ENCODE measurements around the gene EXOSC6.
"Not testable (repeated sequence)": the region's sequence is repeated elsewhere in the genome, so short reads cannot be mapped to it uniquely, and the experiment has no call there.

EXOSC6 gene

DNA sequence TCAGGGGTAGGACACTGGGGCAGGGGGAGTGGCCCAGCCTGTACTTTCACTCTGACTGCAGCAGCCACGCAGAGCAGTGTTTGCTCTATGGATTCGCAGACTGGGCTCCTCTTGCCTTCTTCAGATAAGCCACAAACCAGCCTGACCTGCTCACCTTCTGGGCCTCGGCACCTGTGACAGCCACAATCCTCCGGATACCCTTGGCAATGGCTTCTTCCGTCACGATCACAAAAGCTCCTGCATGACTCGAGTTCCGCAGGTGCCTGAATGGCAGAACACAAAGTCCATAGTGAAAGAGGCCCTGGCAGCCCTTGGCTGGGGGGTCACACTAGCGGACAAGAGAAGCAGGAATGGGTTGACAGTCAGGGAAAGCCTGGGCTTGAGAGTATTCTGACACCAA lies 3.8 kb upstream of the EXOSC6 start:
- DNase-seq (ENCODE audit: extremely low read depth in 1 of 2, low read depth in 1 of 2), result no peak

DNA sequence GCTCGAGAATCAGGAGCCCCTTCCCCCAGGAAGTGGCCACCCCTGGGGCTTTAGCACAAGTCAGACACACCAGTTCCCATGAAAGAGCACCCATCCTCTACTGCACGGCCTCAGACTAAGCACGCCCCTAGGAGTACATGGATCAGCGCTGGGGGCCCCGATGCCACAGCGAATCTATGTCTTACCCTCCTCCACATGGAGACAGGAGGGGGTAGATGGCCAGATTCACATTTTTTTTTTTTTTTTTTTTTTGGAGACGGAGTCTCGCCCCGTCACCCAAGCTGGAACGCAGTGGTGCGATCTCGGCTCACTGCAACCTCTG lies 3.2 kb upstream of the EXOSC6 start:
- DNase-seq (ENCODE audit: extremely low read depth in 1 of 2, low read depth in 1 of 2), result no peak

DNA sequence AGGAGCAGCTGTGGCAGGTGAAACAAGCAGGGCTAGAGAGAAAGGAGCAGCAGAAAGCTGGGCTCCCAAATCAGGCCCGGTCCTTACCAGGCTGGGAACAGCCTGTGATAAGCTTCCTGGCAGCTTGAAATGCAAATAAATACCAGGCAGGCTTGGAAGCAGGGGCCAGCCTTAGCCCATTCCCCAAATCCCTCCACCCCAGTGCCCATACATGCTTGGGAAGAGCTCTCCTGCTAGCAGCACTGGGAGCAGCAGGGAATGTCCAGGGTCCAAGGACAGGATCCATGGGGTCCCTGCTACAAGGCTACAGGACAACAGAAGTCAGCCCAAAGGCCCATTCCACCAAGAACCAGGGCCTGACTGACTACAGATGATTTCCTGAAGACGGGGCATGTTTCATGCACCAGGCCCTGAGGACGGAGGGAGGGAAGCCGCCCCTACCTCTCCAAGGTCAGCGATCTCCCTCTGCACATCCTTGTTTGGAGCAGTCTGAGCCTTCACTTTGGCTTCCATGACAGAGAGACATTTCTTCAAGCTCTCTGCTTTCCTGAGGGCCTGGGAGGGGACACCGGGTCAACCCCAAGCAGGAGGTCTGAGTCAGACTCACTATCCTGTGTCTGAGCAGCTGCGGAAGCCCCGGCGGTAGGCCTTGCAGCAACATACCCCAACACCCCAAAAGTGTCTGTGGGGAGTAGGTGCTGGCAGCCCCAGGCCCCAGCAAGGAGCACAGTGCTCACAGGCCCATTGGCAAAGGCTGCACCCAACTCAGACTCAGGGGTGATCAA lies 2.6 kb upstream of the EXOSC6 start:
- no peak for DNase-seq (ENCODE audit: extremely low read depth in 1 of 2, low read depth in 1 of 2)

DNA sequence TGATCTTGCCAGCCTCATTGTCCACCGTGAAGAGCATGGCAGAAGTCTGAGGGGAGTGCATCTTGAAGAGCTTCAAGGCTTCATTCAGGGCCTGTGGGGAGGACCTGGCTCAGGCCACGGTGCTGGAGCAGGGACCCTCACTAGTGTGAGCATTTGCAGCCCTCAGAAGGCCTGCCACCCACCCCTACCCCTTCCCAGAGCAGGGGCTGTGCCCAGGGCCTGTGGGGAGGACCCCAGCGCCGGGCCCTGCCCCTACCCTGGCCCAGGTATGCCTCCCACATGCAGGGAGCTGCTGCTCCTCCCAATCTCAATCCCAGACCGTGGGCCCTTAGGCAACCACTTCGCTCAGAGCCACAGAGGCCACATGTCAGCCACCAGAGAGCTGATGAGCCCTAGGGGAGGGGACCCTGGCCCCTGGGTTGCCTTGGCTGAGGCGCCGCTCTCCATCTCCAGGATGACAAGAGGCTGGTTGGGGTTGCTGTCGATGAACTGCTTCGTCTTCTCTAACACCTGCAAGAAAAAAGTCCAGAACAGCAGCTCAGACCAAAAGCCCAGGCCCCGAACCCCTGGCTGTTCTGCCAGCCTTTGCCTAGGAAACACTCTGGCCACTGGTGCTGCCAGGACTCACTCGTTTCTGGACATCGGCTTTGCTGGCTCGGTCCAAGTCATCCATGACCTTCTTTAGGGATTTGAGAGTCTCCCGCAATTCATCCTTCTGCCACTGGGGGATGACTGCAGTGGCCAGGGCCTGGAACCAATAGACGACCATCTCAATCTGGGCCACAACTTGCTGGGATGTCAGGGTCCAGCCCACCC lies 1.8 kb upstream of the EXOSC6 start:
- no peak for DNase-seq (ENCODE audit: extremely low read depth in 1 of 2, low read depth in 1 of 2)

DNA sequence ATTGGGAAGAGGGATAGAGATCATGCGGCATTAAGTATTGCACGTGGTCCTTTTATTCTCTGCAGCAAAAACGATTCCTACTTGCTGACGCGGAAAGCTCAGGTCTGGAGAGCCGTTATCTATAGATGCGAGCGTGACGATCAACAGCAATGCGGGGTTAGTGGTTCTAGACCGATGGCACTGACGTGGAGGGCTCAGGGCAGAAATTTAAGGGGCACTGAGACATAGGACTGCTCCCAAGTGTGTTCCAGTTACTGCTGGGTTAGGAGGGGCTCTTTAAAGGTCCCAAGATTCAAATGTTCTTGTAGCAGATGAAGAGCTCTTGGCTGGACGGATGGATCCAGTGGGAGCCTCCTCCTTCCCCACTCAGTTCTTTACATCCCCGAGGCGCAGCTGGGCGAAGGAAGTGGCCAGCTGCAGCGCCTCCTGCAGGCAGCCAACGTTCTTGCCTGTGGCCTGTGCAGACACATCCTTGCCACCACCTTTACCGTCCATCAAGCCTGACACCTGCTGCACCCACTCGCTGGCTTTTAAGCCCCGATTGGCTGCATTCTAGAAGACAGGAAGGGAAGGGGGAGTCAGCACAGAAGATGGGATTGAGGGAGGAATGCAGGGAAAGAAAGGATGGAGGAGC lies 732 bp upstream of the EXOSC6 start:
- no peak for DNase-seq (ENCODE audit: extremely low read depth in 1 of 2, low read depth in 1 of 2)

DNA sequence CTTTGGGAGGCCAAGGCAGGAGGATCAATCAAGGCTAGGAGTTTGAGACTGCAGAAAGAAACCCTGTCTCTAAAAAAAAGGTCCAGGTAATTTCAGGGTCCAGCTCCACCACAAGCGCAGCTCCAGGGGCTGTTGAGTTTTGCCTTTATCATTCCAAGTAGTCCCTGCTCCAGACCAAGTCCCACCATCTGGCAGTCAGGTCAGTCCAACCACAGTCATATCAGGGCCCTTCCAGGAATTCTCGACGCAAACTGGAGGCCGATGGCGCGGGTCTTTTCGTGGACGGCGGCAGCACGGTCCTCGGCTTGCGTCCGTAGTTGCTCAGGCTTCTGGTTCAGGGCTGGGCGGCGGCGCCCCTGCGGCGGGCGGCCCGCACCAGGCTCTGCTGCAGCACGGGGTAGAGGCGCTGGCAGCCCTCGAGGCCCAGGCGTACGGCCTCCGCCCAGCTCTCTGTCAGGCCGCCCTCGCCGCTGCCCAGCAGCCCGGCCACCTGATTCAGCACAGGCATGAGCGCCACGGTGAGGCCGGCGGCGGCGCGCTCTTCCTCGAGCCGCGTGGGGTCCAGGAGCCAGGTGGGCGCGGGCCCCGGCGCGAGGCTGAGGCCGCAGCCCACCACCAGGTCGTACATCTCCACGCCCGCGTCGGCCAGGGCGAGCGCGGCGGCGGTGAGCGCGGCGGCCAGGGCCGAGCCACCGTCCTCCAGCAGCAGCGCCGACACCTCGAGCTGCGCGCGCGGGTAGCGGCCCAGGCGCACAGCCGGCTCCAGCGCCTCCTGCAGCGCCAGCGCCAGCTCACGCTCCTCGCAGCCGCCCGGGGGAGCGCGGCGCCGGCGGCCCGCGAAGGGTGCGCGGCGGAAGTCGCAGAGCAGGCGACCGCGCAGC lies 752 bp downstream of the EXOSC6 start:
- no peak for DNase-seq (ENCODE audit: extremely low read depth in 1 of 2, low read depth in 1 of 2)

DNA sequence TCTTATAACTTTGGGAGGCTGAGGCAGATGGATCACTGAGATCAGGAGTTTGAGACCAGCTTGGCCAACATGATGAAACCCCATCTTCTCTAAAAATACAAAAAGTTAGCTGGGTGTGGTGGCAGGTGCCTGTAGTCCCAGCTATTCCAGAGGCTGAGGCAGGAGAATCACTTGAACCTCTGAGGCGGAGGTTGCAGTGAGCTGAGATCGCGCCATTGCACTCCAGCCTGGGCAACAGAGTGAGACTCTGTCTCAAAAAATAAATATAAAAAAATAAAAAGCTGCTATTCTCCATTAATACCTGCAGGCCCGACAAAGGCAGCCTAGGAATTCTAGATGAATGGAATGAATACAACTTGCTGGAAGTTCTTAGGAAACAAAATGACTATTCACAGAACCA lies 2.0 kb downstream of the EXOSC6 start:
- DNase-seq (ENCODE audit: extremely low read depth in 1 of 2, low read depth in 1 of 2), result not testable (repeated sequence)

- not testable (repeated sequence) for DNase-seq (ENCODE audit: extremely low read depth in 1 of 2, low read depth in 1 of 2)
Observed at GRCh38 chr16:70238773-70239172, 13.0 kb downstream of the EXOSC6 start.

GRCh38 chr16:70231831-70232230 lies 19.9 kb downstream of the EXOSC6 start:
- not testable (repeated sequence) for DNase-seq (ENCODE audit: extremely low read depth in 1 of 2, low read depth in 1 of 2)

DNA sequence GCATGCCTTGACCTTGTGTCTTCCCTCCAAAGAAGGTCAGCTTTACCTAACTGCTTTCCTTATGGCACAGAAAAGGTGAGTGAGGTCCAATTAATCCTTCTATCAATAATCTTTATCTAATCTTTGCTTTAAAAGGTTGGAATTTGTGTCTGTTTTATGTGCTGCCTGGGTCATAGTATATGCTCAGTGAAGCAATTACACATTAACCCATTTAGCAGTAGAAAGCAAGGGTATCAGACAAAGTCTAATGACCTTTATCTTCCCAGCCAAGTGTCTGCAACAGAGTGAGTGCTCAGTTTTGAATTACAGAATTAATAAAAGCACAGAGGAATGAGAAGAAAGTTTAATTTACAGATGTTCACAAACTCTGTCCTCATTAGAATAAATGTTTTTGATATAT lies 25.7 kb downstream of the EXOSC6 start:
- DNase-seq (ENCODE audit: extremely low read depth in 1 of 2, low read depth in 1 of 2), result not testable (repeated sequence)

- DNase-seq (ENCODE audit: extremely low read depth in 1 of 2, low read depth in 1 of 2), result not testable (repeated sequence)
Observed at GRCh38 chr16:70225430-70225829, 26.3 kb downstream of the EXOSC6 start.

- not testable (repeated sequence) for DNase-seq (ENCODE audit: extremely low read depth in 1 of 2, low read depth in 1 of 2)
Observed at GRCh38 chr16:70224645-70225044, 27.1 kb downstream of the EXOSC6 start.

- DNase-seq (ENCODE audit: extremely low read depth in 1 of 2, low read depth in 1 of 2), result not testable (repeated sequence)
Observed at GRCh38 chr16:70223971-70224513, 27.7 kb downstream of the EXOSC6 start.

DNA sequence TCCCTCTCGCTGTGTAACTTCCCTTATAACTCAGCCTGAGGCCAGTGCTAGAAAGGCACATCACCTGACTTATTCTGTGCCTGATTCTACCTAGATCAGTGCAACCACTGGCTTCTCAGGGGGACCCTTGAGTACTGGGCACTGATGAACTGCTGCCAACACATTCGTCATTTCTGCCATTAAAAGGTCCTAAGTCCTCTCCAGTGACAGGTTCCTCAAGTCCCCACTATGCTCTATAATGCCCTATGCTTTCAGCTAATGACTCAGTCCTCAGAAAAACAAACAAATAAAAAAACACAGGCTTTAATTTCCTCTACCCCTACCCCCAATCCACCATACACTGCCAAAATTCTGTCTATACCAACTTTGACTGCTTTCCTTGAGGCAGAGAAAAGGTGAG lies 28.5 kb downstream of the EXOSC6 start:
- not testable (repeated sequence) for DNase-seq (ENCODE audit: extremely low read depth in 1 of 2, low read depth in 1 of 2)

GRCh38 chr16:70222574-70222973 lies 29.2 kb downstream of the EXOSC6 start:
- not testable (repeated sequence) for DNase-seq (ENCODE audit: extremely low read depth in 1 of 2, low read depth in 1 of 2)

GRCh38 chr16:70218586-70218985 lies 33.2 kb downstream of the EXOSC6 start:
- DNase-seq (ENCODE audit: extremely low read depth in 1 of 2, low read depth in 1 of 2), result not testable (repeated sequence)

GRCh38 chr16:70206382-70206781 lies 45.4 kb downstream of the EXOSC6 start:
- not testable (repeated sequence) for DNase-seq (ENCODE audit: extremely low read depth in 1 of 2, low read depth in 1 of 2)

DNA sequence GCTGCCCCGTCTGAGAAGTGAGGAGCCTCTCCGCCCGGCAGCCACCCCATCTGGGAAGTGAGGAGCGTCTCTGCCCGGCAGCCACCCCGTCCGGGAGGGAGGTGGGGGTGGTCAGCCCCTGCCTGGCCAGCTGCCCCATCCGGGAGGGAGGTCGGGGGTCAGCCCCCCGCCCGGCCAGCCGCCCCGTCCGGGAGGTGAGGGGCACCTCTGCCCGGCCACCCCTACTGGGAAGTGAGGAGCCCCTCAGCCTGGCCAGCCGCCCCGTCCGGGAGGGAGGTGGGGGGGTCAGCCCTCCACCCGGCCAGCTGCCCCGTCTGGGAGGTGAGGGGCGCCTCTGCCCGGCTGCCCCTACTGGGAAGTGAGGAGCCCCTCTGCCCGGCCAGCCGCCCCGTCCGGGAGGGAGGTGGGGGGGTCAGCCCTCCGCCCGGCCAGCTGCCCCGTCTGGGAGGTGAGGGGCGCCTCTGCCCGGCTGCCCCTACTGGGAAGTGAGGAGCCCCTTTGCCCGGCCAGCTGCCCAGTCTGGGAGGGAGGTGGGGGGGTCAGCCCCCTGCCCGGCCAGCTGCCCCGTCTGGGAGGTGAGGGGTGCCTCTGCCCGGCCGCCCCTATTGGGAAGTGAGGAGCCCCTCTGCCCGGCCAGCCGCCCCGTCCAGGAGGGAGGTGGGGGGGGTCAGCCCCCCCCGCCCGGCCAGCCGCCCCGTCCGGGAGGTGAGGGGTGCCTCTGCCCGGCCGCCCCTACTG lies 46.9 kb downstream of the EXOSC6 start:
- DNase-seq (ENCODE audit: extremely low read depth in 1 of 2, low read depth in 1 of 2), result not testable (repeated sequence)

- not testable (repeated sequence) for DNase-seq (ENCODE audit: extremely low read depth in 1 of 2, low read depth in 1 of 2)
Observed at GRCh38 chr16:70204010-70204409, 47.7 kb downstream of the EXOSC6 start.

GRCh38 chr16:70203508-70203907 lies 48.2 kb downstream of the EXOSC6 start:
- DNase-seq (ENCODE audit: extremely low read depth in 1 of 2, low read depth in 1 of 2), result not testable (repeated sequence)
